Neural progenitor cell (in vitro differentiated cells): ENCODE measurements around the gene BRD7.

Source experiments
- CTCF ChIP-seq: fragments of 200-600 bp; sonication (generic); IDR thresholded peaks from 2 replicates; pipeline ENCODE4 v1.5.1; 2017; ENCODE audit warnings: antibody characterized with exemption, mild to moderate bottlenecking
- EZH2phosphoT487 ChIP-seq: fragments of 200-600 bp; sonication (generic); IDR thresholded peaks from 2 replicates; pipeline ENCODE4 v1.6.1; 2017; ENCODE audit warnings: antibody characterized with exemption

GRCh38 chr16:50272111-50272571 lies 96.6 kb downstream of the BRD7 start:
- TF ChIP-seq CTCF (no peak), EZH2phosphoT487 (no peak)
